Retinal pigment epithelial cell (primary cell): Measurements from ENCODE around the gene DGCR2.

Experiments used
- DNase-seq: peaks from one replicate; pipeline ENCODE4 v3.0.0-alpha.2; 2010; ENCODE audit warnings: low read depth
- H3K4me3 ChIP-seq: 2 replicates; pipeline ENCODE4 v1.5.1; 2011; ENCODE audit warnings: mild to moderate bottlenecking, low read length, control low read depth, moderate library complexity
- TF ChIP-seq, protein P1 (sequence below): conservative IDR thresholded peaks from 2 replicates; pipeline ENCODE4 v1.5.1; 2011; ENCODE audit warnings: low read depth, low read length, control low read depth, inconsistent platforms

The DGCR2 gene

GRCh38 chr22:19106886-19107729, 15.1 kb downstream of the DGCR2 start:
- H3K4me3 ChIP-seq = no peak overlapping the region
- DNase-seq = no peak
- TF ChIP-seq, protein P1, sequence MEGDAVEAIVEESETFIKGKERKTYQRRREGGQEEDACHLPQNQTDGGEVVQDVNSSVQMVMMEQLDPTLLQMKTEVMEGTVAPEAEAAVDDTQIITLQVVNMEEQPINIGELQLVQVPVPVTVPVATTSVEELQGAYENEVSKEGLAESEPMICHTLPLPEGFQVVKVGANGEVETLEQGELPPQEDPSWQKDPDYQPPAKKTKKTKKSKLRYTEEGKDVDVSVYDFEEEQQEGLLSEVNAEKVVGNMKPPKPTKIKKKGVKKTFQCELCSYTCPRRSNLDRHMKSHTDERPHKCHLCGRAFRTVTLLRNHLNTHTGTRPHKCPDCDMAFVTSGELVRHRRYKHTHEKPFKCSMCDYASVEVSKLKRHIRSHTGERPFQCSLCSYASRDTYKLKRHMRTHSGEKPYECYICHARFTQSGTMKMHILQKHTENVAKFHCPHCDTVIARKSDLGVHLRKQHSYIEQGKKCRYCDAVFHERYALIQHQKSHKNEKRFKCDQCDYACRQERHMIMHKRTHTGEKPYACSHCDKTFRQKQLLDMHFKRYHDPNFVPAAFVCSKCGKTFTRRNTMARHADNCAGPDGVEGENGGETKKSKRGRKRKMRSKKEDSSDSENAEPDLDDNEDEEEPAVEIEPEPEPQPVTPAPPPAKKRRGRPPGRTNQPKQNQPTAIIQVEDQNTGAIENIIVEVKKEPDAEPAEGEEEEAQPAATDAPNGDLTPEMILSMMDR = no peak

DNA sequence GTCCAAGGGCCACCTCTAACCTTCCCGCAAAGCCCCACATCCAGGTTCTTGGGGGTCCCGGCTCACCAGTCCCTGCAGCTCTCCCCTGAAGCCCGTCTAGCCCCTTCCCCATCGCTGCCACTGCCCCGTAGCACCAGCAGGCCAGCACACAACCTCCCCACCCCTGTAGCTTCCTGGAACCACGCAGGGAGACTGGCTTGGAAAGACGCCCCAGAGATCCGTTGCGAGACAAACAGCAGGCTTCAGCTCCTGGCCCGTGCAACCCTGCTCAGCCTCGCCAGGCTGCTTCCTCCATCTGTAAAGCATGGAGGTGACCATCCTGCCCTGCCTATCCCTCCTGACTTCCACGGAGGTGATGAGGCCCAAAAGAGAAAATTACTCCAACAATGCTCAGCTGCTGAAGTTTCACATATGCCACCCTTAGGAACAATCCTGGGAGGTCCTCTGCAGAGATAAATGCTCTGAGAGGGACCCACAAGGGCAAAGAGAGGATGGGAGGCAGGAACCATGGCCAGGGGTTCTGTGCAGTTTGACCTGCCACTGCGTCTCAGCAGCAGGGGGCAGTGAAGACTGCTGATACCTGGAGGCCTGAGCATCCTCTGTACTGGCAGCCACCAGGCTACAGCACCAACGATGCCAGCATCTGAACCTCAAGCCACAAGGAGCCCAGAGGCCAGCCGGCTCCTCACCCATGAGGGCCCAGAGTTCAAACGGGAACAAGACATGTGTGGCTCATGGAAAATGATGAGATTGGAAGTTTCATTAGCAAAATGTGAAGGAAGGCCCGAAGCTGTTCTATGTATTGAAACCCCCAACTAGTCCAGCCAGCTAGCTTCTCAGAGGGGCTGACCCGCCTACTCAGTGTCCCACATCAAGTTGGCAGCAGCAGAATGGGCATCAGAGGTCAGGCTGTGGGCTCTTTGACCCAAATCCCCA, 16.1 kb downstream of the DGCR2 start:
- DNase-seq = no peak

GRCh38 chr22:19105456-19105855, 16.8 kb downstream of the DGCR2 start:
- H3K4me3 ChIP-seq = no peak overlapping the region
- TF ChIP-seq, protein P1 = no peak
- DNase-seq = no peak

More for the DNA sequence above, 16.1 kb downstream of the DGCR2 start:
- H3K4me3 ChIP-seq = no peak overlapping the region
- TF ChIP-seq, protein P1 = peak; percentile 35

- no peak for DNase-seq
- TF ChIP-seq, protein P1 = no peak
- H3K4me3 ChIP-seq = no peak overlapping the region
Observed at GRCh38 chr22:19103880-19104821, 18.1 kb downstream of the DGCR2 start.

DNA sequence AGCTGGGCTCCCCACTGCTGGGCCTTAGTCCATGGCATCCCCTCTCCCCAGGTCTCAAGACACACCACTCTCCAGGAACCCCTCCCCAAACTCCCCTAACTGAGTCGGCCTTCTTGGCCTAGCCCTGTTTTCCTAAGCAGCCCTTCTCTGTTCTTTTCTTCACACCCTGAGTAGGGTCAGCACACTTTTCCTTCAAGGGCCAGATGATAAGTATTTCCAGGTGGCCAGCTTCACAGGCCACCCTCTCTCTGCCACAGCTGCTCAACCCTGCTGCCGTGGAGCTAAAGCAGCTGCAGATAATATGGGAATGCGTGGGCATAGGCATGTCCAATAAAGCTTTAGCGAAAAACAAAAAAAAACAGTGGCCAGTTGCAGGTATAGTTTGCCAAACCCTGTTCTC, 24.1 kb downstream of the DGCR2 start:
- DNase-seq = no peak
- no peak overlapping the region for H3K4me3 ChIP-seq
- TF ChIP-seq, protein P1 = no peak

DNA sequence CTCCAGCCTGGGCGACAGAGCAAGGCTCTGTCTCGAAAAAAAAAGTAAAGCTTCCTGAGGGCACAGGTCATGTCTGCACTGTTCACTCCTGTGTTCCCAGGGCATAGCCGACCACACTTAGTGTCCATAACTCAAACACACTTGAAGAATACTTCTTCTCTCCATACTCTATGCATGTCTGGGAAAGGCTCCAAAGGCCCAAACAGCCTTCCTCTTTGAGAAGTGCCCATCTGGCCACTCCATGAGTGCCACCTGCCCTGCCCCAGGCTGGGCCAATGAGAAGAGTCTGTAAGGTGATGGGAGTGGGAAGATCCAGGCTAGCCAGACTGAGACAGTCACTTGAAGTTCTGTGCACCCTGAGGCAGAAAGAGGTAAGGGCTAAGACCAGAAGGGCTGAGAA, 24.7 kb downstream of the DGCR2 start:
- H3K4me3 ChIP-seq = no peak overlapping the region
- TF ChIP-seq, protein P1 = no peak
- no peak for DNase-seq
